Body of pancreas (tissue), 4 donors: Measurements from ENCODE around the gene PRELP.

Experiments used
- POLR2A ChIP-seq, 3 donors: fragments of 450-650 bp; IDR thresholded peaks; one replicate each; pipeline ENCODE4 v1.6.1; 2016; ENCODE audit warnings: antibody characterized with exemption in 3 of 3, mild to moderate bottlenecking in 2 of 3
- TF ChIP-seq, protein P1 (sequence below), 7 experiments: fragments of 450-650 bp in 4 of 7; fragments of 200-600 bp in 3 of 7; sonication (generic) in 3 of 7; IDR thresholded peaks; one replicate each; pipeline ENCODE4 v1.5.1; 2016 to 2019; ENCODE audit warnings: antibody characterized with exemption in 7 of 7

DNA sequence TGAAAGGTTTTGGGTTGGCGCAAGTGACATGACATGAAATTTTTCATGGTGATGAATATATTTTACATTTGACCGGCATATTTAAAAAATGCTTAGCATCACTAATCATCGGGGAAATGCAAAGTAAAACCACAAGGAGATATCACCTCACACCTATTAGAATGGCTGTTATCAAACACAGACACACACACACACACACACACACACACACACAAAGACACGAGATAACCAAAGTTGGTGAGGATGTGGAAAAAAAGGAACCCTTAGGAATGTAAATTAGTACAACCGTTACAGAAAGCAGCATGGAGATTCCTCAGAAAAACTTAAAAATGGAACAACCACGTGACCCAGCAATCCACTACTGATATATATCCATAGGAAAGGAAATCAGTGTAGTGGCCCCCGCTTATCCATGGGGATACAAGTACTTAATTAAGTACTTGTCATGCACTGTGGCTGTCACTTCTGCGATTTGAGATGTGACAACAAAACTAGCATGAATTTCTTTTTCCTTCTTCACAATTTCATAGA, 15.9 kb upstream of the PRELP start:
- no peak for TF ChIP-seq POLR2A (IDR thresholded peaks at IDR 0.05)
- TF ChIP-seq, protein P1, sequence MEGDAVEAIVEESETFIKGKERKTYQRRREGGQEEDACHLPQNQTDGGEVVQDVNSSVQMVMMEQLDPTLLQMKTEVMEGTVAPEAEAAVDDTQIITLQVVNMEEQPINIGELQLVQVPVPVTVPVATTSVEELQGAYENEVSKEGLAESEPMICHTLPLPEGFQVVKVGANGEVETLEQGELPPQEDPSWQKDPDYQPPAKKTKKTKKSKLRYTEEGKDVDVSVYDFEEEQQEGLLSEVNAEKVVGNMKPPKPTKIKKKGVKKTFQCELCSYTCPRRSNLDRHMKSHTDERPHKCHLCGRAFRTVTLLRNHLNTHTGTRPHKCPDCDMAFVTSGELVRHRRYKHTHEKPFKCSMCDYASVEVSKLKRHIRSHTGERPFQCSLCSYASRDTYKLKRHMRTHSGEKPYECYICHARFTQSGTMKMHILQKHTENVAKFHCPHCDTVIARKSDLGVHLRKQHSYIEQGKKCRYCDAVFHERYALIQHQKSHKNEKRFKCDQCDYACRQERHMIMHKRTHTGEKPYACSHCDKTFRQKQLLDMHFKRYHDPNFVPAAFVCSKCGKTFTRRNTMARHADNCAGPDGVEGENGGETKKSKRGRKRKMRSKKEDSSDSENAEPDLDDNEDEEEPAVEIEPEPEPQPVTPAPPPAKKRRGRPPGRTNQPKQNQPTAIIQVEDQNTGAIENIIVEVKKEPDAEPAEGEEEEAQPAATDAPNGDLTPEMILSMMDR (IDR thresholded peaks at IDR 0.05), result no peak
